Stimulated activated naive B cell treated with anti-CD40 and anti-IgM and Interleukin-4, amounts not matched to agents 10 μg/mL and 1 μg/mL and 100 μg/mL, for 72 hours (primary cell): ENCODE results near the gene FCGBP.
A peak's percentile ranks its signal among the peaks of the same experiment; 100 is the strongest.
"Not testable (repeated sequence)": the region's sequence is repeated elsewhere in the genome, so short reads cannot be mapped to it uniquely, and the experiment has no call there.

Experiments
- ATAC-seq, 2 donors: fragments of 150-1000 bp; cut with Tn5 transposase; replicated peaks; 2 replicates each; pipeline ENCODE4 v1.10.0; 2021; ENCODE audit warnings: moderate library complexity in 1 of 2
- DNase-seq: peaks from one replicate; pipeline ENCODE4 v3.0.0; 2021
- H3K27ac Mint-ChIP-seq: one replicate; pipeline ENCODE4 v1.8.0; 2022; ENCODE audit warnings: mild to moderate bottlenecking, mixed read lengths
- H3K27me3 Mint-ChIP-seq, 2 donors: one replicate each; pipeline ENCODE4 v1.8.0; 2022; ENCODE audit warnings: mixed read lengths in 2 of 2
- H3K36me3 Mint-ChIP-seq, 2 donors: one replicate each; pipeline ENCODE4 v1.8.0; 2022; ENCODE audit warnings: mixed read lengths in 2 of 2, mild to moderate bottlenecking in 1 of 2
- H3K4me1 Mint-ChIP-seq, 2 donors: one replicate each; pipeline ENCODE4 v1.8.0; 2022; ENCODE audit warnings: mixed read lengths in 2 of 2, mild to moderate bottlenecking in 1 of 2
- H3K4me3 Mint-ChIP-seq, 2 donors: one replicate each; pipeline ENCODE4 v1.8.0; 2022; ENCODE audit warnings: mild to moderate bottlenecking in 2 of 2, mixed read lengths in 2 of 2, moderate library complexity in 1 of 2
- H3K9me3 Mint-ChIP-seq, 2 donors: one replicate each; pipeline ENCODE4 v1.8.0; 2022; ENCODE audit warnings: mixed read lengths in 2 of 2, mild to moderate bottlenecking in 1 of 2

FCGBP gene

GRCh38 chr19:39959407-39959806 is 25.0 kb upstream of the FCGBP start:
- not testable (repeated sequence) for H3K27me3 Mint-ChIP-seq, DNase-seq, ATAC-seq, H3K36me3 Mint-ChIP-seq, H3K9me3 Mint-ChIP-seq
- Mint-ChIP-seq H3K4me1 (peaks cover 27 to 49% of the 10 kb centered on the region in 2 donors), H3K27ac (peak overlapping the region; percentile 75), H3K4me3 (peak overlapping the region; percentile 15 to 16)

DNA sequence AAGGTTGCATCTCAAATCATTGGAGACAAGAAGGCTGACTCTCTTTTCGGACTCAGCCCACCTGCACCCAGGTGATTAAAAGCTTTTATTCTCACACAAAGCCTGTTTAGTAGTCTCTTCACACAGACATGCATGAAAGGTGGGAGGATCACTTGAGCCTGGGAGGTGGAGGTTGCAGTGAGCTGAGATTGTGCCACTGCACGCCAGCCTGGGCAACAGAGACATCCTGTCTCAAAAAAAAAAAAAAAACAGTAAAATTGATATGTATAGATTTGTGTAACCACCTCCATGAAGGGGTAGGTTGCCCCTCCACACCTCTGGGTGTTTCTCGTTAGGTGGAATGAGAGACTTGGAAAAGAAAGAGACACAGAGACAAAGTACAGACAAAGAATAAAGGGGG is 24.5 kb upstream of the FCGBP start:
- not testable (repeated sequence) for H3K9me3 Mint-ChIP-seq, H3K27me3 Mint-ChIP-seq, H3K36me3 Mint-ChIP-seq, DNase-seq
- H3K27ac Mint-ChIP-seq = peak overlapping the region; percentile 14
- peaks cover 25 to 50% of the 10 kb centered on the region in 2 donors for H3K4me1 Mint-ChIP-seq
- ATAC-seq = peak; percentile 36 to 55
- H3K4me3 Mint-ChIP-seq = peak overlapping the region; percentile 15 to 16

DNA sequence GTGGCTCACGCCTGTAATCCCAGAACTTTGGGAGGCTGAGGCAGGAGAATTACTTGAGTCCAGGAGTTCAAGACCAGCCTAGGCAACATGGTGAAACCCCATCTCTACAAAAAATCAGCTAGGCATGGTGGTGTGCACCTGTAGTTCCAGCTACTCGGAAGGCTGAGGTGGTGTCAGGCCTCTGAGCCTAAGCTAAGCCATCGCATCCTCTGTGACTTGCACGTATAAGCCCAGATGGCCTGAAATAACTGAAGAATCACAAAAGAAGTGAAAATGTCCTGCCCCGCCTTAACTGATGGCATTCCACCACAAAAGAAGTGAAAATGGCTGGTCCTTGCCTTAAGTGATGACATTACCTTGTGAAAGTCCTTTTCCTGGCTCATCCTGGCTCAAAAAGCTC is 23.5 kb upstream of the FCGBP start:
- Mint-ChIP-seq H3K4me1 (peaks cover 32 to 56% of the 10 kb centered on the region in 2 donors), H3K27ac (peak overlapping the region; percentile 82)
- ATAC-seq, H3K9me3 Mint-ChIP-seq, DNase-seq, H3K4me3 Mint-ChIP-seq, H3K27me3 Mint-ChIP-seq, H3K36me3 Mint-ChIP-seq: not testable (repeated sequence)

GRCh38 chr19:39953915-39954314 is 19.5 kb upstream of the FCGBP start:
- Mint-ChIP-seq H3K4me3 (peak overlapping the region in 1 of 2 donors; percentile 57), H3K4me1 (peaks cover 43 to 73% of the 10 kb centered on the region in 2 donors), H3K36me3 (peaks cover 5 to 17% of the 10 kb centered on the region in 2 donors), H3K9me3 (peaks cover 2 to 3% of the 10 kb centered on the region in 2 donors), H3K27me3 (no peaks in the 10 kb centered on the region), H3K27ac (peak overlapping the region; percentile 86)
- DNase-seq (no peak), ATAC-seq (peak; percentile 24 to 32)

GRCh38 chr19:39951686-39952085 is 17.3 kb upstream of the FCGBP start:
- peak overlapping the region; percentile 89 for H3K27ac Mint-ChIP-seq
- no peaks in the 10 kb centered on the region for H3K27me3 Mint-ChIP-seq
- peaks cover 3 to 5% of the 10 kb centered on the region in 2 donors for H3K9me3 Mint-ChIP-seq
- no peak for ATAC-seq
- H3K36me3 Mint-ChIP-seq = peaks cover 5 to 21% of the 10 kb centered on the region in 2 donors
- H3K4me3 Mint-ChIP-seq = peak overlapping the region in 1 of 2 donors; percentile 44
- DNase-seq = no peak
- H3K4me1 Mint-ChIP-seq = peaks cover 46 to 79% of the 10 kb centered on the region in 2 donors

- peaks cover 48 to 84% of the 10 kb centered on the region in 2 donors for H3K4me1 Mint-ChIP-seq
These were observed 16.7 kb upstream of the FCGBP start for GRCh38 chr19:39951065-39951650.

GRCh38 chr19:39949026-39949747 is 14.8 kb upstream of the FCGBP start:
- ATAC-seq (no peak), DNase-seq (no peak)
- no peak overlapping the region for H3K27ac Mint-ChIP-seq
- peaks cover 2 to 23% of the 10 kb centered on the region in 2 donors for H3K36me3 Mint-ChIP-seq
- H3K9me3 Mint-ChIP-seq = peaks cover 3 to 5% of the 10 kb centered on the region in 2 donors
- peaks cover 47 to 89% of the 10 kb centered on the region in 2 donors for H3K4me1 Mint-ChIP-seq
- no peak overlapping the region for H3K4me3 Mint-ChIP-seq
- no peaks in the 10 kb centered on the region for H3K27me3 Mint-ChIP-seq

More at GRCh38 chr19:39951065-39951650, 16.7 kb upstream of the FCGBP start:
- Mint-ChIP-seq H3K9me3 (peaks cover 3 to 5% of the 10 kb centered on the region in 2 donors), H3K36me3 (peaks cover 5 to 21% of the 10 kb centered on the region in 2 donors), H3K27ac (peak overlapping the region; percentile 70), H3K27me3 (no peaks in the 10 kb centered on the region), H3K4me3 (no peak overlapping the region)
- DNase-seq (no peak), ATAC-seq (no peak)

DNA sequence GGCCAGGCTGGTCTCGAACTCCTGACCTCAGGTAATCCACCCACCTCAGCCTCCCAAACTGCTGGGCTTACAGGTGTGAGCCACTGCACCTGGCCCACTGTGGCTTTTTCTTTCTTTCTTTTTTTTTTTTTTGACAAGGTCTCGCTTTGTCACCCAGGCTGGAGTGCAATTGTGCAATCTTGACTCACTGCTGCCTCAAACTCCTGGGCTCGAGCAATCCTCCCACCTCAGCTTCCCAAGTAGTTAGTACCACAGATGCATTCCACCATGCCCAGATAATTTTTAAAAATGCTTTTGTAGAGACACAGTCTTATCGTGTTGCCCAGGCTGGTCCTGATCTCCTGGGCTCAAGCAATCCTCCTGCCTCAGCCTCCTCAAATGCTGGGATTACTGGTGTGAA is 12.1 kb upstream of the FCGBP start:
- DNase-seq = no peak
- H3K4me1 Mint-ChIP-seq = peaks cover 46 to 88% of the 10 kb centered on the region in 2 donors
- H3K27me3 Mint-ChIP-seq = no peaks in the 10 kb centered on the region

GRCh38 chr19:39943586-39943985 is 9.2 kb upstream of the FCGBP start:
- H3K36me3 Mint-ChIP-seq = peaks cover 11 to 18% of the 10 kb centered on the region in 2 donors
- DNase-seq (no peak), ATAC-seq (no peak)
- H3K27me3 Mint-ChIP-seq = no peaks in the 10 kb centered on the region
- H3K4me3 Mint-ChIP-seq = no peak overlapping the region
- H3K27ac Mint-ChIP-seq = no peak overlapping the region
- peaks cover 41 to 83% of the 10 kb centered on the region in 2 donors for H3K4me1 Mint-ChIP-seq
- H3K9me3 Mint-ChIP-seq = peaks cover 0 to 11% of the 10 kb centered on the region in 2 donors

More for the DNA sequence above, 12.1 kb upstream of the FCGBP start:
- ATAC-seq = no peak
- Mint-ChIP-seq H3K36me3 (peaks cover 3 to 14% of the 10 kb centered on the region in 2 donors), H3K9me3 (peaks cover 0 to 3% of the 10 kb centered on the region in 2 donors), H3K27ac (no peak overlapping the region), H3K4me3 (no peak overlapping the region)

DNA sequence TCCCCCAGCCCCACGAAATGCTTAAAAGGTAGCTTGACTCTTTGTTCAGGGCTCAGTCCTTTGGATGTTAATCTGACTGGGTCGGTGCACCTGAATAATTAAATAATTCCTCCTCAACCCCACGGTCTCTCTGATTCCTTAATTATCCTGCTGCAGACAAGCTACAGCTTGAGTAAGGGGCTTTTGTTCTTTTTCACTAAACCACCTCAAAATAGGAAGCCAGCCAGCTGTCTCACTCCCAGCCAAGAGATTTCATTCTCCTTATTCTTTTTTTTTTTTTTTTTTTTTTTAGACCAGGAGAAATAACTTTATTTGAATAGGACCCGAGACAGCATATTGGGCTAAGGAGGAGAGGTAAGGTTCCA is 7.9 kb upstream of the FCGBP start:
- Mint-ChIP-seq H3K36me3 (peaks cover 11 to 14% of the 10 kb centered on the region in 2 donors), H3K27me3 (no peaks in the 10 kb centered on the region), H3K4me1 (peaks cover 39 to 82% of the 10 kb centered on the region in 2 donors), H3K27ac (peak overlapping the region; percentile 87), H3K4me3 (peak overlapping the region; percentile 77 to 82), H3K9me3 (peaks cover 0 to 8% of the 10 kb centered on the region in 2 donors)
- no peak for ATAC-seq
- DNase-seq = no peak

GRCh38 chr19:39941615-39942365 is 7.4 kb upstream of the FCGBP start:
- DNase-seq = peak; percentile 70
- H3K36me3 Mint-ChIP-seq = peaks cover 11 to 14% of the 10 kb centered on the region in 2 donors

DNA sequence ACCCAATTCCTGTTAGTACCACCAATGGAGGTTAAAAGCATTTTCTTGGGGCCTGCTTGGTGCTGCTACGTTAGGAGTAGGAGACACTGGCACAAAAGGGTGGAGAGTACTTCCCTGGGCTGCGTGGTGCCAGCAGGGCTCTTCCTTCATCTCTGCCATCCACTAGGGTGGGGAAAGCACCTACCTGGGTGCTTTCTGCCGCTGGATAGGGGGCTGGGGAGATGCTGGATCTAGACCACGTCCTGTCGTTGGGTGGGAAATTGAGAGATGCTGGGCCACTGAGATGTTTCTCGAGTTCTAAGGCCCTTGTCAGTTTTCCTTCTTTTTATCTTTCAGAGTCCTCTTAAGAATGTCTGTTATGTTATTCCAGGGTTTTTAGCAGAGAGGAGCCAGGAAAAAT is 6.7 kb upstream of the FCGBP start:
- no peak for DNase-seq
- ATAC-seq = no peak
- peak overlapping the region; percentile 77 to 82 for H3K4me3 Mint-ChIP-seq
- no peaks in the 10 kb centered on the region for H3K27me3 Mint-ChIP-seq
- peaks cover 42 to 87% of the 10 kb centered on the region in 2 donors for H3K4me1 Mint-ChIP-seq
- H3K36me3 Mint-ChIP-seq = peaks cover 11 to 14% of the 10 kb centered on the region in 2 donors
- H3K27ac Mint-ChIP-seq = peak overlapping the region; percentile 87
- H3K9me3 Mint-ChIP-seq = peaks cover 0 to 8% of the 10 kb centered on the region in 2 donors

More at GRCh38 chr19:39941615-39942365, 7.4 kb upstream of the FCGBP start:
- Mint-ChIP-seq H3K27me3 (no peaks in the 10 kb centered on the region), H3K4me1 (peaks cover 41 to 87% of the 10 kb centered on the region in 2 donors), H3K27ac (peak overlapping the region; percentile 87), H3K4me3 (peak overlapping the region; percentile 77 to 82), H3K9me3 (peaks cover 0 to 8% of the 10 kb centered on the region in 2 donors)
- peak; percentile 87 to 91 for ATAC-seq

DNA sequence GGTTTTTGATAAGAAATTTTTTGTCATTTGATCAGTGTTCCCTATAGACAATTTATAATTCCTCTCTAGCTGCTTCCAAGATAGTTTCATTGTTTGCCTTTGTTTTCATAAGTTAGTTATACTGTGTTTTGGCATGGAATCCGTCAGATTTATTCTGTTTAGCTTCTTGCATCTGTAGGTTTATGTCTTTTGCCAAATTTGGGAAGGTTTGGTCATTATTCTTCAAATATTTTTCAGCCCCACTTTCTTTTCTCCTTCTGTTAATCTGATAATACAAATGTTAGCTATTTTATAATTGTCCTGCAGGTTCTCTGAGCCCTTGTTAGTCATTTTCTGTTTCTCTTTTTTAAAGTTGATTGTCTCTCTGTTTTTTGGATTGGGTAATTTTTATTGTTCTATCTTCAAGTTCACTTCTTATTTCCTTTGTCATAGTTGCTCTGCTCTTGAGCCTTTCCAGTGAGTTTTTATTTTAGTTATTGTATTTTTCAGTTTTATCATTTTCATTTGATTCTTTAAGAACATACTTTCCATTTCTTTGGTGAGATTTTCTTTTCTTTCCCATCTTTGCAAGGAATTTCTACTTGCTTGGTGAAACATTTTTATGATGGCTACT is 5.9 kb upstream of the FCGBP start:
- Mint-ChIP-seq H3K27me3 (no peaks in the 10 kb centered on the region), H3K27ac (no peak overlapping the region), H3K4me1 (peaks cover 48 to 91% of the 10 kb centered on the region in 2 donors), H3K9me3 (peaks cover 0 to 8% of the 10 kb centered on the region in 2 donors), H3K36me3 (peaks cover 11 to 14% of the 10 kb centered on the region in 2 donors), H3K4me3 (no peak overlapping the region)
- DNase-seq (no peak), ATAC-seq (no peak)

DNA sequence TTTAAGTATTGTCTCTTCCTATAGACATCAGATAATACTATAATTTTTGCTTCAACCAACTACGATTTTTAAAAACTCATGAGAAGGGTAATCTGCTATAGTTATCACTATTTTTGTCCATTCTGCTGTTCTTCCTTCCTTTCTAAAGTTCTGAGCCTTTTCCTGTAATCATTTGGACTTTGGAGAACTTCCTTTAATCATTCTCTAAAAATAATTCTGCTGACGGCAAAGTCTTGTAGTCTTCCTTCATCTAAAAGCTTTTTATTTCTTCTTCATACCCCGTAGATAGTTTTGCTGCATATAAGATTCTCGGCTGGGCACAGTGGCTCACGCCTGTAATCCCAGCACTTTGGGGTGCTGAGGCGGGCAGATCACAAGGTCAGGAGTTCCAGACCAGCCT is 5.1 kb upstream of the FCGBP start:
- no peaks in the 10 kb centered on the region for H3K27me3 Mint-ChIP-seq
- peaks cover 51 to 91% of the 10 kb centered on the region in 2 donors for H3K4me1 Mint-ChIP-seq
- H3K36me3 Mint-ChIP-seq = peaks cover 11 to 14% of the 10 kb centered on the region in 2 donors
- no peak for ATAC-seq
- peaks cover 0 to 8% of the 10 kb centered on the region in 2 donors for H3K9me3 Mint-ChIP-seq
- no peak for DNase-seq
- peak overlapping the region; percentile 56 for H3K27ac Mint-ChIP-seq
- peak overlapping the region in 1 of 2 donors; percentile 17 for H3K4me3 Mint-ChIP-seq
